Left lung (tissue), 10 donors: Measurements from ENCODE around the gene CERKL. TPM values are rescaled to one million over a fixed set of nuclear protein-coding genes. Genes with fewer than 3 reads are reported as not detected.

Experiments
- ATAC-seq: fragments of 200-7000 bp; cut with Tn5 transposase; one replicate; pipeline ENCODE4 v1.9.1; 2020; ENCODE audit warnings: moderate library complexity
- DNase-seq, 4 donors: peaks; one replicate each; pipeline ENCODE4 v3.0.0-alpha.2; 2013 to 2020
- H3K27ac ChIP-seq, 2 donors: fragments of 200-600 bp; sonication (generic) in 1 of 2; one replicate each; pipeline versions ENCODE4 v1.5.0 to v1.8.0; 2020 to 2021
- H3K27me3 ChIP-seq, 2 donors: fragments of 200-600 bp; sonication (generic) in 1 of 2; one replicate each; pipeline versions ENCODE4 v1.5.0 to v1.8.0; 2020 to 2021
- H3K36me3 ChIP-seq, 2 donors: fragments of 200-600 bp; sonication (generic) in 1 of 2; one replicate each; pipeline versions ENCODE4 v1.5.0 to v1.8.0; 2020 to 2021
- H3K4me1 ChIP-seq, 2 donors: fragments of 200-600 bp; one replicate each; pipeline ENCODE4 v1.8.0; 2021
- H3K4me3 ChIP-seq, 2 donors: fragments of 200-600 bp; sonication (generic) in 1 of 2; one replicate each; pipeline versions ENCODE4 v1.5.0 to v1.8.0; 2020 to 2021; ENCODE audit warnings: mild to moderate bottlenecking in 1 of 2
- H3K9me3 ChIP-seq, 2 donors: fragments of 200-600 bp; sonication (generic) in 1 of 2; one replicate each; pipeline versions ENCODE4 v1.5.0 to v1.8.0; 2020 to 2021
- intact Hi-C, 2 donors: fragments of 100-400 bp; cut with DNase I; formaldehyde crosslinking; loops; one replicate each; pipeline versions ENCODE4 v1.11.2 to v1.14.2; 2022
- polyA plus RNA-seq, 6 donors: library from polyadenylated mRNA; unstranded; fragments of 120-200 nt; gene quantifications; one replicate each; pipeline ENCODE4 v1.2.1, GENCODE V29; 2013; ENCODE audit not compliant: insufficient read length in 6 of 6
- total RNA-seq, 2 donors: library from RNA; stranded (reverse); fragmentation: NEBNext Ultra II Directional; extraction: Animal tissue kit (Norgen Biotek cat#: 25700); gene quantifications; one replicate each; pipeline ENCODE4 v1.2.1, GENCODE V29; 2021
- TF ChIP-seq, protein P1 (sequence below), 2 donors: fragments of 200-600 bp; sonication (generic) in 1 of 2; IDR thresholded peaks; one replicate each; pipeline versions ENCODE4 v1.5.0 to v1.8.0; 2021; ENCODE audit warnings: antibody characterized with exemption in 2 of 2
- donor health status: DM: no; HTN: yes; CAD: no.
- donor health status: DM: no; HTN: no; CAD: no.

The CERKL gene
- total and polyA plus RNA-seq, 8 donors = 0.41 to 10.1 (median 7.6) TPM

DNA sequence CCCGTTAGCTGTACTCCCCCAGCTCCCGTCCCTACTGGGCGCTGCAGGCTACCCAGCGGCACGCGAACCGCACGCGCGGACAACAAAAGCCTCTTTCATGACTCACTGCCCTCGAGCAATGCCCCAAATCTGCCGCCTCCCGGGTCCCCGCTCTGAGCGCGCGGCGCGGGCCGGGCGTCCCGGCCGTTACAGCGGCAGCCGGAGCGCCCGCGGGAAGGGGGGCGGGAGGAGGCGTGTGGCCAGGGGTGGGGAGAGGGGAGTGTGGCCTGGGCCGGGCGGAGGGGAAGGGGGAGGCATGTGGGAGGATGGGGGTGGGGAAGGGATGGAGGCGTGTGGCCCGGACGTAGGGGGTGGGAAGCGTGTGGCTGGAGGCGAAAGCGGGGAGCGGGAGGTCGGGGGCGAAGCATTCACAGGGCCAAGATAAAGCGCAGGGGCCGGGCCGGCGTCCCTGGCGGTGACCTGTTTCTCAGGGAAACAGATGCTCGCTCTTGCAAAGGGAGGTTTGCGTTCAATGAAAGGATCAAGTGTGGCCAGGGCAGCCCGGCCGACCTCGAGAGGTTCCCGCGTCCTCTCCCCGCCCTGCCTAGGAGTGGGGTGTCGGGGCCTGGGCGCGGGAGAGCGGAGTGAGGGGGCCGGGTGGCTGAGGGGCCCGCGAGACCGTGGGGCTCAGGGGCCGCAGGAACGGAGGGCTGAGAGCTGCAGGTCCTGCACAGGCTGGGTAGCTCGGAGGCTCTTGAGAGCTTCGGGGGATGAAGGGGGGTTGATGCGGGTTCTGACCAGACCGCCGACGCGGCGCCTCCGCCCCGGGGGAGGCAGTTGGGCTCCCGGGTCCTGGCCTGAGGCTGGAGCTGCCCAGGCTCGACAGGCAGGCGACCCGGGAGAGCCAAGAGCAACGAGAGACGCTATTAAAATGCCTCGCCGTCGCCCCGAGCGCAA, 26.9 kb upstream of the CERKL start:
- no peak overlapping the region for H3K27ac ChIP-seq
- peaks cover 3 to 17% of the 10 kb centered on the region in 2 donors for H3K4me1 ChIP-seq
- intact Hi-C loops = no loop called here
- no peak overlapping the region for H3K4me3 ChIP-seq
- no peaks in the 10 kb centered on the region for H3K9me3 ChIP-seq
- no peaks in the 10 kb centered on the region for H3K36me3 ChIP-seq
- ATAC-seq (no peak), DNase-seq (no peak)
- H3K27me3 ChIP-seq = peaks cover 85 to 98% of the 10 kb centered on the region in 2 donors
- TF ChIP-seq, protein P1, sequence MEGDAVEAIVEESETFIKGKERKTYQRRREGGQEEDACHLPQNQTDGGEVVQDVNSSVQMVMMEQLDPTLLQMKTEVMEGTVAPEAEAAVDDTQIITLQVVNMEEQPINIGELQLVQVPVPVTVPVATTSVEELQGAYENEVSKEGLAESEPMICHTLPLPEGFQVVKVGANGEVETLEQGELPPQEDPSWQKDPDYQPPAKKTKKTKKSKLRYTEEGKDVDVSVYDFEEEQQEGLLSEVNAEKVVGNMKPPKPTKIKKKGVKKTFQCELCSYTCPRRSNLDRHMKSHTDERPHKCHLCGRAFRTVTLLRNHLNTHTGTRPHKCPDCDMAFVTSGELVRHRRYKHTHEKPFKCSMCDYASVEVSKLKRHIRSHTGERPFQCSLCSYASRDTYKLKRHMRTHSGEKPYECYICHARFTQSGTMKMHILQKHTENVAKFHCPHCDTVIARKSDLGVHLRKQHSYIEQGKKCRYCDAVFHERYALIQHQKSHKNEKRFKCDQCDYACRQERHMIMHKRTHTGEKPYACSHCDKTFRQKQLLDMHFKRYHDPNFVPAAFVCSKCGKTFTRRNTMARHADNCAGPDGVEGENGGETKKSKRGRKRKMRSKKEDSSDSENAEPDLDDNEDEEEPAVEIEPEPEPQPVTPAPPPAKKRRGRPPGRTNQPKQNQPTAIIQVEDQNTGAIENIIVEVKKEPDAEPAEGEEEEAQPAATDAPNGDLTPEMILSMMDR (IDR thresholded peaks at IDR 0.05) = no peak

DNA sequence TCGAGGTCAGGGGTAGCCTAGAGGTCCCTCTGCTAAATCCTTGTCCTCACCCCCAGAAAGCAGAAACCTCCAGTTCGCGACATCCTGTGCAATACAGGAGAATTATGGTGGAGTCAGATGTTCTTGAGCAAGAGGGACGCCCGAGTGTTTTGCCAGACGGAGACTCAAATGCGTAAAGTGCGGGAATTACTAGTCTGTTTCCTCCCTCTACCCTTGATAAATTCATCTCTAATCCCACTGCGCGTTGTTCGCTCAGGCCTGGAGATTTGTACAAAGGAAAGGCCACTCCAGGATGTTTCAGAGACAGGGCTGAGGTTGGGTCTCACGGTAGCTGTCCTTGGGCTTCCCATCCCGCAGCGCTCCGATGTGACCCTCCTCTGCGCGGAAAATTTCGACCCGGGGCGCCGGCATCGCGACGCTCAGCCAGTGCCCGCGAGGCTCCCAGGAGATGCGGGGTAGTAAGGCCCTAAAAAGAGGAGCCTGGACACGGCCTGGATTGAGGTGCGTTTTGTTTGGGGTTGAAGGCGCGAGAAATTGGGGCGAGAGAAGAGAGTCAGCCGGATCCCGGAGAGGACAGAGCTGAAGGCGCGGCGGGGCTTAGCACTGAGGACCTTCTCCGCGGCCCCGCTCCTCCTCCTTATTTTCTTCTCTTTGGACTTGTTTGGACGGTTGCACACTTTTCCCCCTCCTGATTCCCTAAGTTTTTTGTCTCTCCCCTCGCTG, 26.1 kb upstream of the CERKL start:
- DNase-seq = no peak
- H3K9me3 ChIP-seq = no peaks in the 10 kb centered on the region
- no peak overlapping the region for H3K27ac ChIP-seq
- no peak for ATAC-seq
- no peaks in the 10 kb centered on the region for H3K36me3 ChIP-seq
- peaks cover 3 to 17% of the 10 kb centered on the region in 2 donors for H3K4me1 ChIP-seq
- TF ChIP-seq, protein P1 (IDR thresholded peaks at IDR 0.05) = no peak
- peaks cover 93 to 100% of the 10 kb centered on the region in 2 donors for H3K27me3 ChIP-seq
- intact Hi-C loops = no loop called here
- H3K4me3 ChIP-seq = no peak overlapping the region

DNA sequence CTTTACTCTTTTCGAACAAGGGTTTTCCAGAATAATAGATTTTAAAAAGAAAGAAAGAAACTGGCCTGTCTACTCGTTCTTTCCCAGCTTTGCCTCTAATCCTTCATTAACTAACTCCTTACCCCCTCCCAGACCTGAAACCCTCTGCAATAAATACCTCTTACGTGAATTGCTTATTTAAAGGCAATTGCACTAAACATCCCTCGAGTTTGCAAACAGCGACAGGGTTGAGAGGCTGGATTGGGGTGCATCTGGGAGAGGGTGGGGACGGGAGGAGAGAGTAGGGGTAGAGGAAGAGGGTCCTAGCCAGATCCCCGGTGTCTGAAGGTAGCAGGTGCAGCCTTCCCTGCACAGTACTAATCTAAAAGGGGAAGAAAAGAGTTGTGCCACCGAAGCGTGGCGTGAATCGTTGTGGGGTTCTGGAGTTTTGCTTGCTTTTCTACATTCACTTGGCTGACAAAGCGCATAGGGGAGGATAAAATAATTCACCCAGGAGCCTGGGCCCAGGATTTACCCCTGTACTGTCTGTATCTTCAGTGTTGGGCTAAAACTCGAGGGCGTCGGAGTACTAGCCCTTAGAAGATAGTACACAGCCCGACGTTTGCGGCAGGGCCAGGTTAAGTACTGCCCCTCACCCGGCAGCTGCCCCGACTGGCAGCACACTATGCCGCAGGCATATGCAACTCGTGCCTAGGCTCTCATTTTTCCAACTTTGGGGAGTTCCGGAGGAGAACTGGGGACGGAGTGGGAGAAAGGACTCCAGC, 25.3 kb upstream of the CERKL start:
- ATAC-seq = no peak
- Histone ChIP-seq H3K4me3 (no peak overlapping the region), H3K27me3 (peaks cover 90 to 100% of the 10 kb centered on the region in 2 donors), H3K27ac (no peak overlapping the region), H3K36me3 (no peaks in the 10 kb centered on the region), H3K9me3 (no peaks in the 10 kb centered on the region), H3K4me1 (peaks cover 3 to 17% of the 10 kb centered on the region in 2 donors)
- intact Hi-C loops = no loop called here
- no peak for DNase-seq
- TF ChIP-seq, protein P1 (IDR thresholded peaks at IDR 0.05) = no peak

DNA sequence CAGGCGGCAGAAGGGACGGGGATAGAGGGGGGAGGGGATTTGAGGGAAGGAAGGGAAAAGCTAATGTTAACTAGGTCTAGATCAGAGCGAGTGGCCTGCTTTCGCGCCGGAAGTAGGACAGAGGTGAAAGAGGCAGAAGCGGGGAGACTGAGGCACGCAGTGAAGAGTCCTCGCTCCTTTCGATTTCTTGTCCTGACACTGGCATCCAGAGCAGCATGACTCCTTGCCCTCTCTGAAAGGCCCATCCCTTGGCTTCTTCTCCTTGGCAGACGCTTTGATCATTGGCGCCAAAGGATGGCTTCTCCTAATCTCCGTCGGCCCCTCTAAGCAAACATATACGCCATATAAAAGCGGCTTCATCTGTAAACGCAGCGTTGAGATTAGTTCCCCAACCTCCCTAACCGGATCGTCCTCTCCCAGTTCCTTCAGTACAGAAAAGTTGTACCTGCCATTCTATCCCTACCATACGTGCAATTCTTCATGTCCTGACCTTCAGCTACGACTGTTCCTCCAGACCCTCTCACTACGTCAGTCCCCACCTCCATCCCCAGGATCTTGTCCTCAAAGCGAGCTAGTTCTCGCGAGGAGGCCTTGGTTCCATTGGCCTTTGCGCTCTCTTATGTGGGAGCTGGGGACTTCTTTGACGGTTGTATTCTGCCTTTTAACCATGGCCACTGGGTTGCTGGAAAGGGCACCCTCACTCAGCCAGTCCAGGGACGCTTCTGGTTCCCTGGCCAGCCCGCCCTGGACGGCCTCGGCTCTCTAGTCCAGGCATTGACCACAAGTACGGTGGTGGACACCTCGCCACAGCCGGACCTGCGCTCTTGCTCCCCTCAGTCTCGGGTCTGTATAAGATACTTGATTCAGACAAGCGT, 24.3 kb upstream of the CERKL start:
- H3K27ac ChIP-seq = no peak overlapping the region
- H3K4me1 ChIP-seq = peaks cover 3 to 17% of the 10 kb centered on the region in 2 donors
- no peak overlapping the region for H3K4me3 ChIP-seq
- H3K36me3 ChIP-seq = no peaks in the 10 kb centered on the region
- DNase-seq (no peak), ATAC-seq (no peak)
- H3K27me3 ChIP-seq = peaks cover 87 to 100% of the 10 kb centered on the region in 2 donors
- TF ChIP-seq, protein P1 (IDR thresholded peaks at IDR 0.05) = no peak
- intact Hi-C loops = no loop called here
- H3K9me3 ChIP-seq = no peaks in the 10 kb centered on the region
